ENCODE results near the gene PCNT.

DNA sequence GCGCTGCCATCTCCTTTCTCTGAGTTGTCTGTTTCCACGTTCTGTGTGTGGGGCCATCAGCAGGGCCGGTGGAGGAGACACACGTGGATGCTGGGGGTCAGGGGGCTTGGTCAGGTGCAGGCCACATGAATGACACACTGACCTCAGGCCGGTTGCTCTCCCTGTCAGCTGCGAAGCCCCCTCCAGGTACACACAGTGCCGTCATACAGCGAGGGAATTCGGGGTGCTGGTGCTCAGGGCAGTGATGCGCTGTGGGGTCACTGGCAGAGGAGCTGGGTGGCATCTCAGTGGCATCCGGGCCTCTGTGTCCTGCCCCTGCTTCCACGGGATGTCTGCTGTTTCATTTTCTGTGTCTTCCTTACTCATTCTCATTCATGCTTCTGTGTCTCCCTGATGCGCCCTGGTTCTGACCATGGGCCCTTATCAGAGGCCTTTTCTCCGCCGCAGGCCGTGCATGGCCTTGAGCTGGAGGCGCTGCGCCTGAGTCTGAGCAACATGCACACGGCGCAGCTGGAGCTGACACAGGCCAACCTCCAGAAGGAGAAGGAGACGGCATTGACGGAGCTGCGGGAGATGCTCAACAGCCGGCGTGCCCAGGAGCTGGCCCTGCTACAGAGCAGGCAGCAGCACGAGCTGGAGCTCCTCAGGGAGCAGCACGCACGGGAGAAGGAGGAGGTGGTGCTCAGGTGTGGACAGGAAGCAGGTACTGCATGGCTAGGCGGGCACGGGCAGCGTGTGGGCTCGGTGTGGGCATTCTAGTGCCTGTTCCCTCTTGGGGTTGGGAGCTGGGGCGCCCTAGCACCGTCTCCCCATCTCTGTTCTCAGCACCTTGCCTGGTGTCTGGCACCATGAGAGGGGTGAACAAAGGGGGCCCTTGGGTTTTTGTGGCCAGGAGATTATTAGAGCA is 22.6 kb downstream of the PCNT start:
- TF ChIP-seq, protein P1, sequence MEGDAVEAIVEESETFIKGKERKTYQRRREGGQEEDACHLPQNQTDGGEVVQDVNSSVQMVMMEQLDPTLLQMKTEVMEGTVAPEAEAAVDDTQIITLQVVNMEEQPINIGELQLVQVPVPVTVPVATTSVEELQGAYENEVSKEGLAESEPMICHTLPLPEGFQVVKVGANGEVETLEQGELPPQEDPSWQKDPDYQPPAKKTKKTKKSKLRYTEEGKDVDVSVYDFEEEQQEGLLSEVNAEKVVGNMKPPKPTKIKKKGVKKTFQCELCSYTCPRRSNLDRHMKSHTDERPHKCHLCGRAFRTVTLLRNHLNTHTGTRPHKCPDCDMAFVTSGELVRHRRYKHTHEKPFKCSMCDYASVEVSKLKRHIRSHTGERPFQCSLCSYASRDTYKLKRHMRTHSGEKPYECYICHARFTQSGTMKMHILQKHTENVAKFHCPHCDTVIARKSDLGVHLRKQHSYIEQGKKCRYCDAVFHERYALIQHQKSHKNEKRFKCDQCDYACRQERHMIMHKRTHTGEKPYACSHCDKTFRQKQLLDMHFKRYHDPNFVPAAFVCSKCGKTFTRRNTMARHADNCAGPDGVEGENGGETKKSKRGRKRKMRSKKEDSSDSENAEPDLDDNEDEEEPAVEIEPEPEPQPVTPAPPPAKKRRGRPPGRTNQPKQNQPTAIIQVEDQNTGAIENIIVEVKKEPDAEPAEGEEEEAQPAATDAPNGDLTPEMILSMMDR (IDR thresholded peaks at IDR 0.05; ENCODE audit: insufficient read depth, low read length, poor library complexity, severe bottlenecking), result no peak
- no peak for TF ChIP-seq EZH2phosphoT487 (conservative IDR thresholded peaks at IDR 0.05; ENCODE audit: low read length)

Measured in SU-DHL-6 (cell line).